Activated naive CD8-positive, alpha-beta T cell treated with anti-CD3 and anti-CD28 coated beads, Interleukin-2, amount 50 U/mL, for 24 hours (primary cell): ENCODE results near the gene PC.

Experiments used
- ATAC-seq: fragments of 150-1000 bp; cut with Tn5 transposase; one replicate; pipeline ENCODE4 v1.10.0; 2021
- DNase-seq: peaks from one replicate; pipeline ENCODE4 v3.0.0; 2021
- H3K27ac Mint-ChIP-seq: one replicate; pipeline ENCODE4 v1.8.0; 2021; ENCODE audit warnings: mild to moderate bottlenecking, mixed read lengths
- H3K27me3 Mint-ChIP-seq: one replicate; pipeline ENCODE4 v1.8.0; 2021; ENCODE audit warnings: mixed read lengths
- H3K36me3 Mint-ChIP-seq: one replicate; pipeline ENCODE4 v1.8.0; 2021; ENCODE audit warnings: low read depth, mixed read lengths
- H3K4me1 Mint-ChIP-seq: one replicate; pipeline ENCODE4 v1.8.0; 2021; ENCODE audit warnings: mixed read lengths
- H3K4me3 Mint-ChIP-seq: one replicate; pipeline ENCODE4 v1.8.0; 2021; ENCODE audit warnings: mild to moderate bottlenecking, moderate library complexity, mixed read lengths
- H3K9me3 Mint-ChIP-seq: one replicate; pipeline ENCODE4 v1.8.0; 2021; ENCODE audit warnings: mixed read lengths

PC gene

GRCh38 chr11:66868082-66868725 lies 90.0 kb downstream of the PC start:
- Mint-ChIP-seq H3K9me3 (no peaks in the 10 kb centered on the region), H3K4me3 (no peak overlapping the region), H3K4me1 (peaks cover 6% of the 10 kb centered on the region), H3K27me3 (no peaks in the 10 kb centered on the region), H3K27ac (no peak overlapping the region), H3K36me3 (no peaks in the 10 kb centered on the region)
- DNase-seq (no peak), ATAC-seq (no peak)

GRCh38 chr11:66867425-66868040 lies 90.7 kb downstream of the PC start:
- DNase-seq (no peak), ATAC-seq (no peak)
- Mint-ChIP-seq H3K4me3 (no peak overlapping the region), H3K36me3 (no peaks in the 10 kb centered on the region), H3K9me3 (no peaks in the 10 kb centered on the region), H3K27ac (no peak overlapping the region), H3K4me1 (peaks cover 6% of the 10 kb centered on the region), H3K27me3 (no peaks in the 10 kb centered on the region)

GRCh38 chr11:66866511-66866986 lies 91.6 kb downstream of the PC start:
- H3K4me1 Mint-ChIP-seq = peaks cover 6% of the 10 kb centered on the region
- ATAC-seq = no peak
- H3K36me3 Mint-ChIP-seq = no peaks in the 10 kb centered on the region
- no peak overlapping the region for H3K4me3 Mint-ChIP-seq
- H3K27ac Mint-ChIP-seq = no peak overlapping the region
- H3K9me3 Mint-ChIP-seq = no peaks in the 10 kb centered on the region
- no peaks in the 10 kb centered on the region for H3K27me3 Mint-ChIP-seq
- DNase-seq = no peak

GRCh38 chr11:66866007-66866406 lies 92.2 kb downstream of the PC start:
- DNase-seq (no peak), ATAC-seq (no peak)
- no peaks in the 10 kb centered on the region for H3K27me3 Mint-ChIP-seq
- no peaks in the 10 kb centered on the region for H3K36me3 Mint-ChIP-seq
- no peak overlapping the region for H3K4me3 Mint-ChIP-seq
- H3K27ac Mint-ChIP-seq = no peak overlapping the region
- H3K4me1 Mint-ChIP-seq = peaks cover 6% of the 10 kb centered on the region
- no peaks in the 10 kb centered on the region for H3K9me3 Mint-ChIP-seq

- no peak overlapping the region for H3K4me3 Mint-ChIP-seq
- ATAC-seq (no peak), DNase-seq (no peak)
- no peaks in the 10 kb centered on the region for H3K36me3 Mint-ChIP-seq
- H3K4me1 Mint-ChIP-seq = peaks cover 6% of the 10 kb centered on the region
- no peaks in the 10 kb centered on the region for H3K27me3 Mint-ChIP-seq
- H3K9me3 Mint-ChIP-seq = no peaks in the 10 kb centered on the region
- no peak overlapping the region for H3K27ac Mint-ChIP-seq
Observed at GRCh38 chr11:66864924-66865697, 93.1 kb downstream of the PC start.

- no peak for DNase-seq
- Mint-ChIP-seq H3K27ac (no peak overlapping the region), H3K27me3 (no peaks in the 10 kb centered on the region), H3K9me3 (no peaks in the 10 kb centered on the region), H3K4me3 (no peak overlapping the region), H3K36me3 (no peaks in the 10 kb centered on the region), H3K4me1 (peaks cover 4% of the 10 kb centered on the region)
- no peak for ATAC-seq
Observed at GRCh38 chr11:66864172-66864901, 93.8 kb downstream of the PC start.

- Mint-ChIP-seq H3K9me3 (no peaks in the 10 kb centered on the region), H3K4me1 (no peaks in the 10 kb centered on the region), H3K4me3 (no peak overlapping the region), H3K36me3 (no peaks in the 10 kb centered on the region), H3K27me3 (no peaks in the 10 kb centered on the region), H3K27ac (no peak overlapping the region)
- DNase-seq (no peak), ATAC-seq (no peak)
Observed at GRCh38 chr11:66863428-66864125, 94.6 kb downstream of the PC start.

- no peaks in the 10 kb centered on the region for H3K4me1 Mint-ChIP-seq
- H3K4me3 Mint-ChIP-seq = no peak overlapping the region
- H3K27me3 Mint-ChIP-seq = no peaks in the 10 kb centered on the region
- H3K9me3 Mint-ChIP-seq = no peaks in the 10 kb centered on the region
- no peak overlapping the region for H3K27ac Mint-ChIP-seq
- no peak for ATAC-seq
- DNase-seq = no peak
- H3K36me3 Mint-ChIP-seq = peaks cover 2% of the 10 kb centered on the region
Observed at GRCh38 chr11:66862559-66863037, 95.6 kb downstream of the PC start.

GRCh38 chr11:66861774-66862558 lies 96.2 kb downstream of the PC start:
- Mint-ChIP-seq H3K4me3 (no peak overlapping the region), H3K9me3 (no peaks in the 10 kb centered on the region), H3K4me1 (no peaks in the 10 kb centered on the region), H3K27me3 (no peaks in the 10 kb centered on the region), H3K36me3 (peaks cover 2% of the 10 kb centered on the region), H3K27ac (no peak overlapping the region)
- no peak for DNase-seq
- ATAC-seq = no peak

- Mint-ChIP-seq H3K27ac (no peak overlapping the region), H3K9me3 (no peaks in the 10 kb centered on the region), H3K4me1 (no peaks in the 10 kb centered on the region), H3K36me3 (peaks cover 2% of the 10 kb centered on the region), H3K4me3 (no peak overlapping the region), H3K27me3 (no peaks in the 10 kb centered on the region)
- DNase-seq = no peak
- ATAC-seq = no peak
Observed at GRCh38 chr11:66861038-66861773, 97.0 kb downstream of the PC start.

GRCh38 chr11:66860449-66860831 lies 97.7 kb downstream of the PC start:
- ATAC-seq = no peak

GRCh38 chr11:66859686-66860448 lies 98.3 kb downstream of the PC start:
- peaks cover 2% of the 10 kb centered on the region for H3K36me3 Mint-ChIP-seq
- peaks cover 8% of the 10 kb centered on the region for H3K4me1 Mint-ChIP-seq
- DNase-seq (no peak), ATAC-seq (no peak)
- H3K27me3 Mint-ChIP-seq = no peaks in the 10 kb centered on the region
- H3K27ac Mint-ChIP-seq = no peak overlapping the region
- no peak overlapping the region for H3K4me3 Mint-ChIP-seq
- H3K9me3 Mint-ChIP-seq = no peaks in the 10 kb centered on the region

More at GRCh38 chr11:66860449-66860831, 97.7 kb downstream of the PC start:
- DNase-seq = no peak
- no peaks in the 10 kb centered on the region for H3K9me3 Mint-ChIP-seq
- peaks cover 2% of the 10 kb centered on the region for H3K36me3 Mint-ChIP-seq
- H3K27ac Mint-ChIP-seq = no peak overlapping the region
- H3K27me3 Mint-ChIP-seq = no peaks in the 10 kb centered on the region
- no peak overlapping the region for H3K4me3 Mint-ChIP-seq
- peaks cover 4% of the 10 kb centered on the region for H3K4me1 Mint-ChIP-seq
